ENCODE measurements around the gene EHBP1L1.

Gene EHBP1L1

GRCh38 chr11:65595131-65595530, 19.3 kb downstream of the EHBP1L1 start:
- no peak for DNase-seq (ENCODE audit: low spot score)

GRCh38 chr11:65595543-65596281, 19.9 kb downstream of the EHBP1L1 start, which contains the start of gene KCNK7:
Gene KCNK7, minus strand, starts transcription at chr11:65595800. Its CDS starts 28 bp downstream, at chr11:65595772.
- no peak for DNase-seq (ENCODE audit: low spot score)

GRCh38 chr11:65596520-65596919, 20.7 kb downstream of the EHBP1L1 start:
- no peak for DNase-seq (ENCODE audit: low spot score)

GRCh38 chr11:65598258-65598699, 22.4 kb downstream of the EHBP1L1 start:
- no peak for DNase-seq (ENCODE audit: low spot score)

GRCh38 chr11:65599216-65599954, 23.5 kb downstream of the EHBP1L1 start:
- no peak for DNase-seq (ENCODE audit: low spot score)

- no peak for DNase-seq (ENCODE audit: low spot score)
These were observed 24.0 kb downstream of the EHBP1L1 start for GRCh38 chr11:65599955-65600246.

- no peak for DNase-seq (ENCODE audit: low spot score)
These were observed 28.4 kb downstream of the EHBP1L1 start for GRCh38 chr11:65604258-65604657.

GRCh38 chr11:65606876-65607613, 31.2 kb downstream of the EHBP1L1 start:
- DNase-seq (ENCODE audit: low spot score) = no peak

- DNase-seq (ENCODE audit: low spot score) = no peak
These were observed 32.0 kb downstream of the EHBP1L1 start for GRCh38 chr11:65607614-65608426.

GRCh38 chr11:65609229-65609628, 33.4 kb downstream of the EHBP1L1 start:
- DNase-seq (ENCODE audit: low spot score) = no peak

- DNase-seq (ENCODE audit: low spot score) = no peak
These were observed 33.8 kb downstream of the EHBP1L1 start for GRCh38 chr11:65609665-65610064.

GRCh38 chr11:65610404-65610803, 34.6 kb downstream of the EHBP1L1 start:
- no peak for DNase-seq (ENCODE audit: low spot score)

GRCh38 chr11:65611028-65611757, 35.3 kb downstream of the EHBP1L1 start:
- no peak for DNase-seq (ENCODE audit: low spot score)

- DNase-seq (ENCODE audit: low spot score) = no peak
These were observed 36.1 kb downstream of the EHBP1L1 start for GRCh38 chr11:65611758-65612603.

- DNase-seq (ENCODE audit: low spot score) = no peak
These were observed 36.8 kb downstream of the EHBP1L1 start for GRCh38 chr11:65612691-65613090.

- DNase-seq (ENCODE audit: low spot score) = no peak
These were observed 37.5 kb downstream of the EHBP1L1 start for GRCh38 chr11:65613091-65613928.

GRCh38 chr11:65615229-65615949, 39.5 kb downstream of the EHBP1L1 start, which contains the start of gene PCNX3:
Gene PCNX3, plus strand, starts transcription at chr11:65615776. Its CDS starts 536 bp downstream, at chr11:65616312.
- peak; percentile 100 for DNase-seq (ENCODE audit: low spot score)

GRCh38 chr11:65615950-65616574, 40.2 kb downstream of the EHBP1L1 start:
- DNase-seq (ENCODE audit: low spot score) = no peak
